Esophagus squamous epithelium (tissue), 5 donors: Measurements from ENCODE around the gene NHSL2. TPM values are rescaled to one million over a fixed set of nuclear protein-coding genes. Genes with fewer than 3 reads are reported as not detected.

Experiments used
- DNase-seq: peaks from one replicate; lab custom pipeline; 2025; lab: John Stamatoyannopoulos, UW
- H3K27ac ChIP-seq, 4 donors: fragments of 200-600 bp; sonication (generic); one replicate each; pipeline ENCODE4 v1.5.1; 2016 to 2019; ENCODE audit warnings: mild to moderate bottlenecking in 1 of 4
- H3K27me3 ChIP-seq, 4 donors: fragments of 200-600 bp; sonication (generic); 1 replicate in 3 of 4; 2 replicates in 1 of 4; pipeline versions ENCODE4 v1.5.1 to v1.6.0; 2017 to 2021; ENCODE audit warnings: antibody characterized with exemption in 1 of 4
- H3K36me3 ChIP-seq, 3 donors: fragments of 200-600 bp; sonication (generic); one replicate each; pipeline ENCODE4 v1.5.1; 2016 to 2019
- H3K4me1 ChIP-seq, 3 donors: fragments of 200-600 bp; sonication (generic); one replicate each; pipeline ENCODE4 v1.5.1; 2017 to 2019
- H3K4me3 ChIP-seq, 4 donors: fragments of 200-600 bp; sonication (generic); 1 replicate in 3 of 4; 2 replicates in 1 of 4; pipeline ENCODE4 v1.5.1; 2016 to 2019; ENCODE audit warnings: mild to moderate bottlenecking in 2 of 4, moderate library complexity in 1 of 4
- H3K9me3 ChIP-seq, 3 donors: fragments of 200-600 bp; sonication (generic); one replicate each; pipeline ENCODE4 v1.5.1; 2016 to 2019
- POLR2A ChIP-seq, 4 donors: fragments of 450-650 bp; IDR thresholded peaks; one replicate each; pipeline ENCODE4 v1.6.1; 2017; ENCODE audit warnings: antibody characterized with exemption in 4 of 4, mild to moderate bottlenecking in 4 of 4, moderate library complexity in 3 of 4
- WGBS, 2 donors: methylation state at CpG; one replicate each; pipeline ENCODE4 v1.1.5; 2018; 5-methylcytosine and 5-hydroxymethylcytosine counted together
- intact Hi-C: fragments of 100-400 bp; cut with DNase I; formaldehyde crosslinking; loops from one replicate; pipeline ENCODE4 v1.15.0; 2022
- total RNA-seq, 4 donors: library from RNA; depleted of rRNA; stranded (reverse); fragments of >200 nt; gene quantifications; one replicate each; pipeline ENCODE4 v1.1.0, GENCODE V29; 2016
- TF ChIP-seq, protein P1 (sequence below), 6 experiments: fragments of 450-650 bp in 4 of 6; fragments of 200-600 bp in 2 of 6; sonication (generic) in 2 of 6; IDR thresholded peaks; one replicate each; pipeline ENCODE4 v1.5.1; 2016 to 2019; ENCODE audit warnings: antibody characterized with exemption in 6 of 6, mild to moderate bottlenecking in 4 of 6, moderate library complexity in 4 of 6
- donor health status: DM: yes; HTN: yes; CAD: no.

NHSL2 gene
- total RNA-seq, 4 donors from 2014 or later = 0.23 to 7.1 (median 1.6) TPM

DNA sequence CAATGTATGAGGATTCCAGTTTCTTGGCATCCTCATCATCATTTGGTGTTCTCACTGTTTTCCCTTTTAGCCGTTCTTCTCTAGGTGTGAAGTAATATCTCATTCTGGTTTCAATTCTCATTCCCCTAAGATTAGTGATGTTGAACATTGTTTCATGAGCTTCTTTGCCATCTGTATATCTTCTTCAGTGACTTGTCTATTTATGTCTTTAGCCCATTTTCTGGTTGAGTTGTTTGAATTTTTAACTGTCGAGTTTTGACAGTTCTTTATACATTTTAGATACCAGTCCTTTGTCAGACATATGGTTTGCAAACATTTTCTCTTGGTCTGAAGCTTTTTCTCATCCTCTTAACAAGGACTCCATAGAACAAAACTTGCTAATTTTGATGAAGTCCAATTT, 101.1 kb downstream of the NHSL2 start:
- H3K9me3 ChIP-seq = no peaks in the 10 kb centered on the region
- TF ChIP-seq, protein P1, sequence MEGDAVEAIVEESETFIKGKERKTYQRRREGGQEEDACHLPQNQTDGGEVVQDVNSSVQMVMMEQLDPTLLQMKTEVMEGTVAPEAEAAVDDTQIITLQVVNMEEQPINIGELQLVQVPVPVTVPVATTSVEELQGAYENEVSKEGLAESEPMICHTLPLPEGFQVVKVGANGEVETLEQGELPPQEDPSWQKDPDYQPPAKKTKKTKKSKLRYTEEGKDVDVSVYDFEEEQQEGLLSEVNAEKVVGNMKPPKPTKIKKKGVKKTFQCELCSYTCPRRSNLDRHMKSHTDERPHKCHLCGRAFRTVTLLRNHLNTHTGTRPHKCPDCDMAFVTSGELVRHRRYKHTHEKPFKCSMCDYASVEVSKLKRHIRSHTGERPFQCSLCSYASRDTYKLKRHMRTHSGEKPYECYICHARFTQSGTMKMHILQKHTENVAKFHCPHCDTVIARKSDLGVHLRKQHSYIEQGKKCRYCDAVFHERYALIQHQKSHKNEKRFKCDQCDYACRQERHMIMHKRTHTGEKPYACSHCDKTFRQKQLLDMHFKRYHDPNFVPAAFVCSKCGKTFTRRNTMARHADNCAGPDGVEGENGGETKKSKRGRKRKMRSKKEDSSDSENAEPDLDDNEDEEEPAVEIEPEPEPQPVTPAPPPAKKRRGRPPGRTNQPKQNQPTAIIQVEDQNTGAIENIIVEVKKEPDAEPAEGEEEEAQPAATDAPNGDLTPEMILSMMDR (IDR thresholded peaks at IDR 0.05) = no peak
- TF ChIP-seq POLR2A (IDR thresholded peaks at IDR 0.05) = no peak
- DNase-seq = no peak
- no peaks in the 10 kb centered on the region for H3K36me3 ChIP-seq
- H3K4me3 ChIP-seq = no peak overlapping the region
- no peaks in the 10 kb centered on the region for H3K27me3 ChIP-seq
- H3K27ac ChIP-seq = no peak overlapping the region
- 64% methylated on average over 2 of the region's 2 CpGs for WGBS, 2 donors
- H3K4me1 ChIP-seq = no peaks in the 10 kb centered on the region
- intact Hi-C loops = loop anchor here (10.0 kb wide), 1 partner anchor 113 kb away; no protein-coding TSS in a partner anchor

DNA sequence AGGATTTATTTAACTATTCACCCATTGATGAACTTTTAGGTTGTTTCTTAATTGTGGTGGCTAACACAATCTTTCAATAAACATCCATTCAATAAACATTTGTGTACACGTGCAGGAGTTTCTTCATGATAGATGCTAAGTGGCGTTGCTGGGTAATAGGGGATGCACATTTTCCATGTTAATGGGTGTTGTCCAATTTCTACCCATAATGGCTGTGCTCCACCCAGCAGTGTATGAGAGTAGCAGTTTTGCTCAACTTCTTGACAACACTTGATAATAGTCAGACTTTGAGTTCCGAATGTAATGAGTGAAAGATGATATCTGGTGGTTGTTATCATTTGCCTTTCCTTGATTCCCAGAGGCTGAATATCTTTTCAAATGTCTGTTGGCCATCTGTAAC, 104.7 kb downstream of the NHSL2 start:
- no peak for DNase-seq
- WGBS, 2 donors = 75 to 93% methylated on average over 3 of the region's 3 CpGs
- Histone ChIP-seq H3K4me3 (no peak overlapping the region), H3K4me1 (peaks cover 0 to 19% (median 7%) of the 10 kb centered on the region in 3 donors), H3K27me3 (peaks cover 0 to 5% (median 2%) of the 10 kb centered on the region in 4 donors), H3K9me3 (no peaks in the 10 kb centered on the region), H3K36me3 (no peaks in the 10 kb centered on the region), H3K27ac (no peak overlapping the region)
- intact Hi-C loops = loop anchor here (10.0 kb wide), 1 partner anchor 109 kb away; no protein-coding TSS in a partner anchor
- TF ChIP-seq, protein P1 (IDR thresholded peaks at IDR 0.05) = no peak
- TF ChIP-seq POLR2A (IDR thresholded peaks at IDR 0.05) = no peak

DNA sequence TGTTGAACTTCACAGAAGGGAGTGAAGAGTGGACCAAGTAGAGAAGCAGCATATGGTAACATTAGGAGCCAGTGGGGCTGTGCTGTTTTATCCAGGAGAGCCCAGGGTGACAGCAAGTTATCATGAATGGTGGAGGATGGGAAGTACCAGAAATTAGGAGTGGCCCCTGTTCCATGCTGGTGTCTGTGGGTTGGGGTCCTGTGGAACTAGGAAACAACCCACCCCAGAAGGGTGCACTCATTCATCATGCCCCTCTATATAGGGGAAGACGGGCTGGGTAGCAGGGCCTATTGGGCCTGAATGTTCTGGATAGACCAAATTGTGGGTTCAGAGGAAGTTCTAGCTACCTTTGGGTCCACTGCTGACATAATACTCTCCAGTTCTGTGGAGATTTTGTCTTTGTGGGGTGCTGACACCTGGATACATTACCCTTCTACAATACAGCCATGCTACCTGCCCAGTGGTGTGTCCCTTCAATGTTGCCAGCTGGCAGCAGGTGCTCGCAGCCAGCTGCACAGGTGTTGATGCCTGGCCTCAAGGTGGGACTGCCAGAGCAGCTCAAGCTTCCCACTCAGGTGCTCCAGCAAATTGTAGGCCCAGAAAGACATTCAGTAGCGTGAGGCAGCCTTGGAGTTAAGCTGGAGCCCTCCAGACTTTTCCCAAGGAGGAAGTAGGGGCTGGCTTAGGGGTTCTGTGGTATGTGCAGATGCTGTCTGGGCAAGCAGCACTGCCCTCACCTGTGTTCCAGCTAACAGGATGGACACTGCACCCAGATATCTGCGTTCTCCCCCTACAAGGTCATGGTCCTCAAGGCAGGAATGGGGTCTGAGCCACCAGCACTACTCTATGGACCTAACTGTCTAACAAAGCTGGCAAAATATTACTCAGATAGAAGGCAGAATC, 106.5 kb downstream of the NHSL2 start:
- Histone ChIP-seq H3K27me3 (peaks cover 0 to 5% (median 2%) of the 10 kb centered on the region in 4 donors), H3K27ac (no peak overlapping the region), H3K4me1 (peaks cover 0 to 19% (median 7%) of the 10 kb centered on the region in 3 donors), H3K36me3 (no peaks in the 10 kb centered on the region), H3K4me3 (no peak overlapping the region), H3K9me3 (no peaks in the 10 kb centered on the region)
- no peak for TF ChIP-seq POLR2A (IDR thresholded peaks at IDR 0.05)
- TF ChIP-seq, protein P1 (IDR thresholded peaks at IDR 0.05) = no peak
- 83 to 100% methylated on average over 1 to 2 of the region's 4 CpGs for WGBS, 2 donors
- DNase-seq = no peak
- intact Hi-C loops = loop anchor here (10.0 kb wide), 1 partner anchor 108 kb away; no protein-coding TSS in a partner anchor

DNA sequence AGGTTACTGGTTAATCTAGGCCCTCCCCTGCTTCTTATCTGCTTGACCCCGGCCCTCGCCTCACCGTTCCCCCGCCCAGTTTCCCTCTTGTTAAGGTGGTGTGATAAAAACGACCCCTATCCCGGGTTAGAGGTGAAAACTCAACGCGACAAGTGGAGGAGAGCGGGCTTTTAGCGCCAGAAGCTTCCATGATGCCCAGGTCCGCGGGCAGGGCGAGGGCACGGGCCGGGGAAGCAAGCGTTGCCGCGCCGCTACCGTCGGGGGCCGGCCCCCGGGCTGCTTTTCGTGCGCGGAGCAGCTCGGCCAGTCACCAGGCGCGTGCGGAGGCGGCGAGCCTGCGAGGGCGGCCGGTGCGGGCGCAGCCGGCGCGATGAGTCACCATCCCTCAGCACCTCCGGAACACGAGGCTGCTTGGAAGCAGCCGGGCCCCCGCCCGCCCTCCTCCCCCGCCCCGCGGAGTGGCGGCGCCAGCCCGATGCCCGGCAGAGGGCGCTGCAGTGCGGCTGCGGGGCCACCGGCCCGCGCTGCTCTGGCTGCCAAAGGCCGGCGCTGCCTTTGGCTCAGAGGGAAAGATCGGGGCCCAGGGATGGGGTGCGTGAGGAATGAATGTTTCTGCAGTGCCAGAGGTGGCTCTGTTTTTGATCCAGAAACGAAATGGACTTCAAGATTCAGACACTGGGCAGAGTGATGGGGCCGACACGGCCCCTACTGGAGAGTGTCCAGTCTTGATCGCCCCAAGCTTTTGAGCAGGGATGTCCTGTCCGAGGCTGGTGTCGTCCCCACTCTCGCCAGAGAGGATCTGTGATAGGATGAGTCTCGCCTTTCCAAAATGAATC, 107.8 kb downstream of the NHSL2 start:
- peak overlapping the region in 3 of 4 donors; percentile 57 to 68 (median 66) for H3K27ac ChIP-seq
- H3K36me3 ChIP-seq = no peaks in the 10 kb centered on the region
- H3K9me3 ChIP-seq = no peaks in the 10 kb centered on the region
- H3K4me1 ChIP-seq = peaks cover 0 to 19% (median 7%) of the 10 kb centered on the region in 3 donors
- H3K4me3 ChIP-seq = peak overlapping the region in 2 of 4 donors; percentile 29 to 54
- intact Hi-C loops = loop anchor here (10.0 kb wide), 1 partner anchor 106 kb away; no protein-coding TSS in a partner anchor
- peak in 1 of 4 donors; percentile 25 for TF ChIP-seq POLR2A (IDR thresholded peaks at IDR 0.05)
- TF ChIP-seq, protein P1 (IDR thresholded peaks at IDR 0.05) = peak; percentile 59 to 81 (median 75)
- H3K27me3 ChIP-seq = peaks cover 0 to 5% (median 2%) of the 10 kb centered on the region in 4 donors
- 38 to 59% methylated on average over 5 to 6 of the region's 70 CpGs for WGBS, 2 donors
- peak; percentile 8 for DNase-seq
